K562 (cell line): ENCODE data around the gene ZKSCAN5. TPM values are rescaled to one million over a fixed set of nuclear protein-coding genes. Genes with fewer than 3 reads are reported as not detected.
A peak's percentile ranks its signal among the peaks of the same experiment; 100 is the strongest.

Experiments
- HDAC2 ChIP-seq: fragments of 450-650 bp; IDR thresholded peaks from 2 replicates; pipeline ENCODE4 v1.6.1; 2016; ENCODE audit warnings: mild to moderate bottlenecking
- HDGF ChIP-seq: fragments of 450-650 bp; IDR thresholded peaks from 2 replicates; pipeline ENCODE4 v1.6.1; 2016
- NONO ChIP-seq, 2 experiments: fragments of 200-400 bp in 1 of 2; fragments of 450-650 bp in 1 of 2; formaldehyde crosslinking in 1 of 2; IDR thresholded peaks; 2 replicates each; pipeline ENCODE4 v1.6.1; 2017; ENCODE audit warnings: low read depth in 2 of 2, mild to moderate bottlenecking in 2 of 2, moderate library complexity in 2 of 2, low read length in 1 of 2
- SAFB2 ChIP-seq: fragments of 200-400 bp; formaldehyde crosslinking; IDR thresholded peaks from 2 replicates; pipeline ENCODE4 v1.6.1; 2018; ENCODE audit warnings: borderline replicate concordance, low read length, low read depth, moderate library complexity; ENCODE audit not compliant: severe bottlenecking
- TEAD1 ChIP-seq, 2 experiments: fragments of 450-650 bp in 1 of 2; sonication (generic) in 1 of 2; formaldehyde crosslinking; IDR thresholded peaks; 2 replicates each; pipeline versions ENCODE4 v1.4.0 to v1.8.0; 2020 to 2022; ENCODE audit warnings: mild to moderate bottlenecking in 2 of 2, missing genetic modification reagents in 1 of 2
- ZBTB7A ChIP-seq: IDR thresholded peaks from 2 replicates; pipeline ENCODE4 v1.6.1; 2011; ENCODE audit warnings: low read depth, mild to moderate bottlenecking, low read length, moderate library complexity, borderline replicate concordance; ENCODE audit not compliant: control insufficient read depth
- ZNF277 ChIP-seq: fragments of 250-450 bp; sonication (Bioruptor Pico); IDR thresholded peaks from 2 replicates; pipeline ENCODE4 v1.8.0; 2022; ENCODE audit warnings: inconsistent platforms, mild to moderate bottlenecking, moderate library complexity, borderline replicate concordance
- polyA plus RNA-seq, 8 experiments: library from polyadenylated mRNA; depleted of rRNA in 4 of 8; stranded (reverse) in 5 of 8; unstranded in 3 of 8; fragments of >200 nt; fragmentation: Nextera tagmentation in 2 of 8; fragmentation: Illumina TruSeq in 1 of 8; extraction: Ambion mirVana in 2 of 8; extraction: Trizol in 1 of 8; gene quantifications; 2 replicates each; pipeline versions ENCODE4 v1.2.1 to v1.2.3, GENCODE V29; 2011 to 2014; ENCODE audit warnings: inconsistent platforms in 1 of 8, missing spikeins in 1 of 8
- total RNA-seq, 7 experiments: library from RNA; depleted of rRNA in 6 of 7; stranded (reverse); fragments of >200 nt in 6 of 7; fragmentation: Illumina TruSeq in 2 of 7; extraction: Trizol in 2 of 7; gene quantifications; 2 replicates each; pipeline versions ENCODE4 v1.2.1 to v1.2.3, GENCODE V29; 2011 to 2021; ENCODE audit warnings: low replicate concordance in 1 of 7
- TF ChIP-seq, protein P1 (sequence below): fragments of 200-600 bp; sonication (generic); IDR thresholded peaks from one replicate; pipeline ENCODE4 v1.6.1; 2012; ENCODE audit warnings: mild to moderate bottlenecking, low read depth, low read length, inconsistent platforms
- TF ChIP-seq, protein P2 (sequence below), 2 experiments: fragments of 450-650 bp in 1 of 2; IDR thresholded peaks; 2 replicates each; pipeline ENCODE4 v1.6.1; 2011 to 2017; ENCODE audit warnings: low read depth in 2 of 2, antibody characterized with exemption in 1 of 2, borderline replicate concordance in 1 of 2, low read length in 1 of 2, mild to moderate bottlenecking in 1 of 2, mixed read lengths in 1 of 2; ENCODE audit not compliant: control insufficient read depth in 1 of 2

The ZKSCAN5 gene
- total and polyA plus RNA-seq, 9 of the 15 experiments (the other 6 are each of a cell fraction or from before 2014, with no cell fraction given): 4.2 to 19.0 (median 15.0) TPM

DNA sequence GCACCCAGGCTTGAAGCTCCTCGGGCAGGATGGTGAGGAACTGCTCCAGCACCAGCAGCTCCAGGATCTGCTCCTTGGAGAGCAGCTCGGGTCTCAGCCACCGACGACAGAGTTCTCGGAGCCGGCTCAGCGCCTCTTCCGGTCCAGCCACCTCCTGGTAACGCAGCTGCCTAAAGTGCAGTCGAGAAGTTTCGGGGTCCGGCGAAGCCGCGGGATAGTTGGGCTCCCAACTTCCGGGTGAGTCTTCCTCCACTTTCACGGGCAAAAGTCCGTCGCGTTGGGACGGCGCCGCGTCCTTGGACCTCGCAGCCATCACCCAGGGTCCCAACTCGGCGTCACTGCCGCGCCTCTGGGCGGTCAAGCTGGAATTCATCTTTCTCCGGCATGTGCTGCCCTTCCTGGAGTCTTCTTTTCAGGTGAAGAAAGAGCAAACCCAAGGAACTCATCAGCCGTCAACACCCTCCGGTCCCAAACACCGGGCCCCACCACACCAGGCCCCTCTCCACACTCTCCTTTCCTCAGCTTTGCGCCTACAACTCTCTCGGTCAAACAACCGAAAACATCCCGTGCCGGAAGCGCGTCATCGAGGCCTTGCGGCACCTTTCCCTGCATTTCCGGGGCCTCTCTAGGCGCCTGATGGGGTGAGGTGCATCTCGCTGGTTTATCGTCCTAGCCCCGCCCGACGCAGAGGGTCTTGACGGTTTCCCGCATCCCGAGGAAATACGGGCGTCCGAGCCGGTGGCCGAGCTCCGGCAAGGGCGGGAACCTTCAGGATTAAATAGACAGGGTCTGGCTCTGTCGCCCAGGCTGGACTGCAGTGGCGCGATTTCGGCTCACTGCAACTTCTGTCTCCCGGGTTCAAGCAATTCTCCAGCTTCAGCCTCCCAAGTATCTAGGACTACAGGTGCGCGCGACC lies 4.5 kb upstream of the ZKSCAN5 start, which contains the start of gene ZNF394 (continued):
- TF ChIP-seq, protein P1, sequence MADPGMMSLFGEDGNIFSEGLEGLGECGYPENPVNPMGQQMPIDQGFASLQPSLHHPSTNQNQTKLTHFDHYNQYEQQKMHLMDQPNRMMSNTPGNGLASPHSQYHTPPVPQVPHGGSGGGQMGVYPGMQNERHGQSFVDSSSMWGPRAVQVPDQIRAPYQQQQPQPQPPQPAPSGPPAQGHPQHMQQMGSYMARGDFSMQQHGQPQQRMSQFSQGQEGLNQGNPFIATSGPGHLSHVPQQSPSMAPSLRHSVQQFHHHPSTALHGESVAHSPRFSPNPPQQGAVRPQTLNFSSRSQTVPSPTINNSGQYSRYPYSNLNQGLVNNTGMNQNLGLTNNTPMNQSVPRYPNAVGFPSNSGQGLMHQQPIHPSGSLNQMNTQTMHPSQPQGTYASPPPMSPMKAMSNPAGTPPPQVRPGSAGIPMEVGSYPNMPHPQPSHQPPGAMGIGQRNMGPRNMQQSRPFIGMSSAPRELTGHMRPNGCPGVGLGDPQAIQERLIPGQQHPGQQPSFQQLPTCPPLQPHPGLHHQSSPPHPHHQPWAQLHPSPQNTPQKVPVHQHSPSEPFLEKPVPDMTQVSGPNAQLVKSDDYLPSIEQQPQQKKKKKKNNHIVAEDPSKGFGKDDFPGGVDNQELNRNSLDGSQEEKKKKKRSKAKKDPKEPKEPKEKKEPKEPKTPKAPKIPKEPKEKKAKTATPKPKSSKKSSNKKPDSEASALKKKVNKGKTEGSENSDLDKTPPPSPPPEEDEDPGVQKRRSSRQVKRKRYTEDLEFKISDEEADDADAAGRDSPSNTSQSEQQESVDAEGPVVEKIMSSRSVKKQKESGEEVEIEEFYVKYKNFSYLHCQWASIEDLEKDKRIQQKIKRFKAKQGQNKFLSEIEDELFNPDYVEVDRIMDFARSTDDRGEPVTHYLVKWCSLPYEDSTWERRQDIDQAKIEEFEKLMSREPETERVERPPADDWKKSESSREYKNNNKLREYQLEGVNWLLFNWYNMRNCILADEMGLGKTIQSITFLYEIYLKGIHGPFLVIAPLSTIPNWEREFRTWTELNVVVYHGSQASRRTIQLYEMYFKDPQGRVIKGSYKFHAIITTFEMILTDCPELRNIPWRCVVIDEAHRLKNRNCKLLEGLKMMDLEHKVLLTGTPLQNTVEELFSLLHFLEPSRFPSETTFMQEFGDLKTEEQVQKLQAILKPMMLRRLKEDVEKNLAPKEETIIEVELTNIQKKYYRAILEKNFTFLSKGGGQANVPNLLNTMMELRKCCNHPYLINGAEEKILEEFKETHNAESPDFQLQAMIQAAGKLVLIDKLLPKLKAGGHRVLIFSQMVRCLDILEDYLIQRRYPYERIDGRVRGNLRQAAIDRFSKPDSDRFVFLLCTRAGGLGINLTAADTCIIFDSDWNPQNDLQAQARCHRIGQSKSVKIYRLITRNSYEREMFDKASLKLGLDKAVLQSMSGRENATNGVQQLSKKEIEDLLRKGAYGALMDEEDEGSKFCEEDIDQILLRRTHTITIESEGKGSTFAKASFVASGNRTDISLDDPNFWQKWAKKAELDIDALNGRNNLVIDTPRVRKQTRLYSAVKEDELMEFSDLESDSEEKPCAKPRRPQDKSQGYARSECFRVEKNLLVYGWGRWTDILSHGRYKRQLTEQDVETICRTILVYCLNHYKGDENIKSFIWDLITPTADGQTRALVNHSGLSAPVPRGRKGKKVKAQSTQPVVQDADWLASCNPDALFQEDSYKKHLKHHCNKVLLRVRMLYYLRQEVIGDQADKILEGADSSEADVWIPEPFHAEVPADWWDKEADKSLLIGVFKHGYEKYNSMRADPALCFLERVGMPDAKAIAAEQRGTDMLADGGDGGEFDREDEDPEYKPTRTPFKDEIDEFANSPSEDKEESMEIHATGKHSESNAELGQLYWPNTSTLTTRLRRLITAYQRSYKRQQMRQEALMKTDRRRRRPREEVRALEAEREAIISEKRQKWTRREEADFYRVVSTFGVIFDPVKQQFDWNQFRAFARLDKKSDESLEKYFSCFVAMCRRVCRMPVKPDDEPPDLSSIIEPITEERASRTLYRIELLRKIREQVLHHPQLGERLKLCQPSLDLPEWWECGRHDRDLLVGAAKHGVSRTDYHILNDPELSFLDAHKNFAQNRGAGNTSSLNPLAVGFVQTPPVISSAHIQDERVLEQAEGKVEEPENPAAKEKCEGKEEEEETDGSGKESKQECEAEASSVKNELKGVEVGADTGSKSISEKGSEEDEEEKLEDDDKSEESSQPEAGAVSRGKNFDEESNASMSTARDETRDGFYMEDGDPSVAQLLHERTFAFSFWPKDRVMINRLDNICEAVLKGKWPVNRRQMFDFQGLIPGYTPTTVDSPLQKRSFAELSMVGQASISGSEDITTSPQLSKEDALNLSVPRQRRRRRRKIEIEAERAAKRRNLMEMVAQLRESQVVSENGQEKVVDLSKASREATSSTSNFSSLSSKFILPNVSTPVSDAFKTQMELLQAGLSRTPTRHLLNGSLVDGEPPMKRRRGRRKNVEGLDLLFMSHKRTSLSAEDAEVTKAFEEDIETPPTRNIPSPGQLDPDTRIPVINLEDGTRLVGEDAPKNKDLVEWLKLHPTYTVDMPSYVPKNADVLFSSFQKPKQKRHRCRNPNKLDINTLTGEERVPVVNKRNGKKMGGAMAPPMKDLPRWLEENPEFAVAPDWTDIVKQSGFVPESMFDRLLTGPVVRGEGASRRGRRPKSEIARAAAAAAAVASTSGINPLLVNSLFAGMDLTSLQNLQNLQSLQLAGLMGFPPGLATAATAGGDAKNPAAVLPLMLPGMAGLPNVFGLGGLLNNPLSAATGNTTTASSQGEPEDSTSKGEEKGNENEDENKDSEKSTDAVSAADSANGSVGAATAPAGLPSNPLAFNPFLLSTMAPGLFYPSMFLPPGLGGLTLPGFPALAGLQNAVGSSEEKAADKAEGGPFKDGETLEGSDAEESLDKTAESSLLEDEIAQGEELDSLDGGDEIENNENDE: no peak
- TF ChIP-seq HDGF: no peak
- TF ChIP-seq ZBTB7A: peak; percentile 77
- no peak for TF ChIP-seq ZNF277 (CRISPR knock-in tag)
- no peak for TF ChIP-seq NONO (IDR thresholded peaks at IDR 0.05; ENCODE audit: low read depth in 2 of 2, low read length in 1 of 2)
- TF ChIP-seq TEAD1 (CRISPR knock-in tag; IDR thresholded peaks at IDR 0.05): no peak; a peak in 2 of 4 replicates
- peak; percentile 94 for TF ChIP-seq HDAC2
- TF ChIP-seq, protein P2, sequence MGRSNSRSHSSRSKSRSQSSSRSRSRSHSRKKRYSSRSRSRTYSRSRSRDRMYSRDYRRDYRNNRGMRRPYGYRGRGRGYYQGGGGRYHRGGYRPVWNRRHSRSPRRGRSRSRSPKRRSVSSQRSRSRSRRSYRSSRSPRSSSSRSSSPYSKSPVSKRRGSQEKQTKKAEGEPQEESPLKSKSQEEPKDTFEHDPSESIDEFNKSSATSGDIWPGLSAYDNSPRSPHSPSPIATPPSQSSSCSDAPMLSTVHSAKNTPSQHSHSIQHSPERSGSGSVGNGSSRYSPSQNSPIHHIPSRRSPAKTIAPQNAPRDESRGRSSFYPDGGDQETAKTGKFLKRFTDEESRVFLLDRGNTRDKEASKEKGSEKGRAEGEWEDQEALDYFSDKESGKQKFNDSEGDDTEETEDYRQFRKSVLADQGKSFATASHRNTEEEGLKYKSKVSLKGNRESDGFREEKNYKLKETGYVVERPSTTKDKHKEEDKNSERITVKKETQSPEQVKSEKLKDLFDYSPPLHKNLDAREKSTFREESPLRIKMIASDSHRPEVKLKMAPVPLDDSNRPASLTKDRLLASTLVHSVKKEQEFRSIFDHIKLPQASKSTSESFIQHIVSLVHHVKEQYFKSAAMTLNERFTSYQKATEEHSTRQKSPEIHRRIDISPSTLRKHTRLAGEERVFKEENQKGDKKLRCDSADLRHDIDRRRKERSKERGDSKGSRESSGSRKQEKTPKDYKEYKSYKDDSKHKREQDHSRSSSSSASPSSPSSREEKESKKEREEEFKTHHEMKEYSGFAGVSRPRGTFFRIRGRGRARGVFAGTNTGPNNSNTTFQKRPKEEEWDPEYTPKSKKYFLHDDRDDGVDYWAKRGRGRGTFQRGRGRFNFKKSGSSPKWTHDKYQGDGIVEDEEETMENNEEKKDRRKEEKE (IDR thresholded peaks at IDR 0.05; ENCODE audit: borderline replicate concordance in 1 of 2, control insufficient read depth in 1 of 2, low read depth in 2 of 2, low read length in 1 of 2): no peak
- no peak for TF ChIP-seq SAFB2
